K562 (cell line): ENCODE measurements around the gene TMEM128. TPM values are rescaled to one million over a fixed set of nuclear protein-coding genes. Genes with fewer than 3 reads are reported as not detected.

Experiments
- BHLHE40 ChIP-seq: IDR thresholded peaks from 2 replicates; pipeline ENCODE4 v1.6.1; 2011; ENCODE audit warnings: low read length, improper control_type of control experiment
- PCBP1 ChIP-seq: fragments of 200-400 bp; formaldehyde crosslinking; IDR thresholded peaks from 2 replicates; pipeline ENCODE4 v1.6.1; 2018; ENCODE audit warnings: mild to moderate bottlenecking, low read depth, low read length; ENCODE audit not compliant: poor library complexity, severe bottlenecking
- POLR2A ChIP-seq: fragments of 450-650 bp; conservative IDR thresholded peaks from 2 replicates; pipeline ENCODE4 v1.6.1; 2016
- PTRF ChIP-seq: fragments of 450-650 bp; IDR thresholded peaks from 2 replicates; pipeline ENCODE4 v1.6.1; 2016; ENCODE audit warnings: mild to moderate bottlenecking, missing genetic modification characterization, missing compliant biosample characterization
- SRSF1 ChIP-seq: fragments of 200-400 bp; formaldehyde crosslinking; IDR thresholded peaks from 2 replicates; pipeline ENCODE4 v1.6.1; 2017; ENCODE audit warnings: mild to moderate bottlenecking, low read depth, low read length, moderate library complexity
- ZC3H11A ChIP-seq: IDR thresholded peaks from 2 replicates; pipeline ENCODE4 v1.6.1; 2012; ENCODE audit warnings: low read depth, low read length, improper control_type of control experiment
- ZNF224 ChIP-seq: sonication (generic); formaldehyde crosslinking; IDR thresholded peaks from 2 replicates; pipeline ENCODE4 v1.8.0; 2022; ENCODE audit warnings: mild to moderate bottlenecking, missing genetic modification reagents
- ZNF79 ChIP-seq: fragments of 250-450 bp; sonication (Bioruptor Pico); IDR thresholded peaks from 2 replicates; pipeline ENCODE4 v1.4.0; 2020; ENCODE audit warnings: low read depth, mild to moderate bottlenecking, moderate library complexity
- polyA plus RNA-seq, 8 experiments: library from polyadenylated mRNA; depleted of rRNA in 4 of 8; stranded (reverse) in 5 of 8; unstranded in 3 of 8; fragments of >200 nt; fragmentation: Nextera tagmentation in 2 of 8; fragmentation: Illumina TruSeq in 1 of 8; extraction: Ambion mirVana in 2 of 8; extraction: Trizol in 1 of 8; gene quantifications; 2 replicates each; pipeline versions ENCODE4 v1.2.1 to v1.2.3, GENCODE V29; 2011 to 2014; ENCODE audit warnings: inconsistent platforms in 1 of 8, missing spikeins in 1 of 8
- total RNA-seq, 7 experiments: library from RNA; depleted of rRNA in 6 of 7; stranded (reverse); fragments of >200 nt in 6 of 7; fragmentation: Illumina TruSeq in 2 of 7; extraction: Trizol in 2 of 7; gene quantifications; 2 replicates each; pipeline versions ENCODE4 v1.2.1 to v1.2.3, GENCODE V29; 2011 to 2021; ENCODE audit warnings: low replicate concordance in 1 of 7
- TF ChIP-seq, protein P1 (sequence below), 2 experiments: IDR thresholded peaks; 2 replicates each; pipeline ENCODE4 v1.6.1; 2011; ENCODE audit warnings: borderline replicate concordance in 1 of 2, control low read depth in 1 of 2, low read depth in 1 of 2, low read length in 1 of 2, mild to moderate bottlenecking in 1 of 2, mixed read lengths in 1 of 2, moderate library complexity in 1 of 2; ENCODE audit not compliant: insufficient read depth in 1 of 2, insufficient read length in 1 of 2, poor library complexity in 1 of 2, severe bottlenecking in 1 of 2; ENCODE audit errors: extremely low read depth in 1 of 2
- TF ChIP-seq, protein P2 (sequence below): IDR thresholded peaks from 2 replicates; pipeline ENCODE4 v1.6.1; 2014; ENCODE audit warnings: antibody characterized with exemption
- TF ChIP-seq, protein P3 (sequence below), 3 experiments: IDR thresholded peaks in 2 of 3; conservative IDR thresholded peaks in 1 of 3; 2 replicates each; pipeline ENCODE4 v1.5.1; 2011 to 2012; ENCODE audit warnings: low read length in 3 of 3, mild to moderate bottlenecking in 3 of 3, control low read depth in 2 of 3, improper control_type of control experiment in 1 of 3, inconsistent platforms in 1 of 3, low read depth in 1 of 3, mixed read lengths in 1 of 3, moderate library complexity in 1 of 3; ENCODE audit not compliant: insufficient read depth in 2 of 3

The TMEM128 gene
- total and polyA plus RNA-seq, 9 of the 15 experiments (the other 6 are each of a cell fraction or from before 2014, with no cell fraction given), result 9.1 to 40.0 (median 14.3) TPM

DNA sequence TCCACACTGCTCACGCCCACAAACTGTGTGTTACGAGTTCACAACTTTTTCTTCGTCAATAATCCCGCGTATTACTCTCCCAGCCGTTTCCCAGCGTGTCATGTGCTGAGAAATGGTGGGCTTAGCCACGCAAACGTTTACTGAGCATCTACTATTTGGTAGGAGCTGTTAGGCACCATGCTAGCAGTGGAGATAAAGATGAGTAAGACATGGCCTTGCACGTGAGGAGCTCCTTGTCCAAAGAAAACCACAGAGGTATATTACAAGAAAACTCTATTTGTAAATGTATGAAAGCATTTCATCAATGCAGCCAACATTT, 821 bp upstream of the TMEM128 start (continued):
- TF ChIP-seq ZC3H11A (no peak), ZNF224 (CRISPR knock-in tag) (no peak), POLR2A (no peak), BHLHE40 (peak; percentile 83), ZNF79 (CRISPR knock-in tag) (no peak), PCBP1 (no peak), SRSF1 (no peak), PTRF (tag) (no peak)
- TF ChIP-seq, protein P1, sequence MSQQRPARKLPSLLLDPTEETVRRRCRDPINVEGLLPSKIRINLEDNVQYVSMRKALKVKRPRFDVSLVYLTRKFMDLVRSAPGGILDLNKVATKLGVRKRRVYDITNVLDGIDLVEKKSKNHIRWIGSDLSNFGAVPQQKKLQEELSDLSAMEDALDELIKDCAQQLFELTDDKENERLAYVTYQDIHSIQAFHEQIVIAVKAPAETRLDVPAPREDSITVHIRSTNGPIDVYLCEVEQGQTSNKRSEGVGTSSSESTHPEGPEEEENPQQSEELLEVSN (IDR thresholded peaks at IDR 0.05; ENCODE audit: borderline replicate concordance in 1 of 2, extremely low read depth in 1 of 2, insufficient read depth in 1 of 2, insufficient read length in 1 of 2, low read depth in 1 of 2, low read length in 1 of 2, poor library complexity in 1 of 2, severe bottlenecking in 1 of 2), result peak in 1 of 2 experiments; percentile 56
- TF ChIP-seq, protein P2, sequence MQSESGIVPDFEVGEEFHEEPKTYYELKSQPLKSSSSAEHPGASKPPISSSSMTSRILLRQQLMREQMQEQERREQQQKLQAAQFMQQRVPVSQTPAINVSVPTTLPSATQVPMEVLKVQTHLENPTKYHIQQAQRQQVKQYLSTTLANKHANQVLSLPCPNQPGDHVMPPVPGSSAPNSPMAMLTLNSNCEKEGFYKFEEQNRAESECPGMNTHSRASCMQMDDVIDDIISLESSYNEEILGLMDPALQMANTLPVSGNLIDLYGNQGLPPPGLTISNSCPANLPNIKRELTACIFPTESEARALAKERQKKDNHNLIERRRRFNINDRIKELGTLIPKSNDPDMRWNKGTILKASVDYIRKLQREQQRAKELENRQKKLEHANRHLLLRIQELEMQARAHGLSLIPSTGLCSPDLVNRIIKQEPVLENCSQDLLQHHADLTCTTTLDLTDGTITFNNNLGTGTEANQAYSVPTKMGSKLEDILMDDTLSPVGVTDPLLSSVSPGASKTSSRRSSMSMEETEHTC, result 0 out of 2 replicates have a peak, but pooled peaks have one; percentile 37
- TF ChIP-seq, protein P3, sequence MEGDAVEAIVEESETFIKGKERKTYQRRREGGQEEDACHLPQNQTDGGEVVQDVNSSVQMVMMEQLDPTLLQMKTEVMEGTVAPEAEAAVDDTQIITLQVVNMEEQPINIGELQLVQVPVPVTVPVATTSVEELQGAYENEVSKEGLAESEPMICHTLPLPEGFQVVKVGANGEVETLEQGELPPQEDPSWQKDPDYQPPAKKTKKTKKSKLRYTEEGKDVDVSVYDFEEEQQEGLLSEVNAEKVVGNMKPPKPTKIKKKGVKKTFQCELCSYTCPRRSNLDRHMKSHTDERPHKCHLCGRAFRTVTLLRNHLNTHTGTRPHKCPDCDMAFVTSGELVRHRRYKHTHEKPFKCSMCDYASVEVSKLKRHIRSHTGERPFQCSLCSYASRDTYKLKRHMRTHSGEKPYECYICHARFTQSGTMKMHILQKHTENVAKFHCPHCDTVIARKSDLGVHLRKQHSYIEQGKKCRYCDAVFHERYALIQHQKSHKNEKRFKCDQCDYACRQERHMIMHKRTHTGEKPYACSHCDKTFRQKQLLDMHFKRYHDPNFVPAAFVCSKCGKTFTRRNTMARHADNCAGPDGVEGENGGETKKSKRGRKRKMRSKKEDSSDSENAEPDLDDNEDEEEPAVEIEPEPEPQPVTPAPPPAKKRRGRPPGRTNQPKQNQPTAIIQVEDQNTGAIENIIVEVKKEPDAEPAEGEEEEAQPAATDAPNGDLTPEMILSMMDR (IDR thresholded peaks at IDR 0.05 in 2 of 3, conservative IDR thresholded peaks at IDR 0.05 in 1 of 3; ENCODE audit: insufficient read depth in 2 of 3, low read depth in 1 of 3, low read length in 3 of 3), result 0 out of 6 replicates have a peak, but pooled peaks of 1 of the 3 experiments have one; percentile 5
